K562 (cell line): ENCODE measurements around the gene TPD52L1. TPM values are rescaled to one million over a fixed set of nuclear protein-coding genes. Genes with fewer than 3 reads are reported as not detected.
A peak's percentile ranks its signal among the peaks of the same experiment; 100 is the strongest.

Experiments
- ATAC-seq: fragments of 200-7000 bp; cut with Tn5 transposase; 3 replicates; pipeline ENCODE4 v1.9.1; 2020; ENCODE audit warnings: moderate library complexity
- BruUV-seq: library from RNA; stranded (reverse); fragments of 400-500 nt; replicated peaks from 2 replicates; lab custom pipeline; 2021; lab: Mats Ljungman, UMichigan
- CTCF ChIA-PET: fragments of 300-600 bp; formaldehyde crosslinking; extraction: SDS; loops from one replicate; lab custom pipeline; 2021; ENCODE audit warnings: low intra/inter-chr PET ratio; lab: Yijun Ruan, JAX
- POLR2A ChIA-PET: fragments of 300-600, 350-650 bp; sonication (Branson Sonifier 250); formaldehyde crosslinking; extraction: SDS; loops from one replicate; lab custom pipeline; 2021; ENCODE audit warnings: antibody characterized with exemption, inconsistent platforms; lab: Yijun Ruan, JAX
- DNase-seq, 4 experiments: peaks; one replicate each; pipeline versions ENCODE4 v3.0.0 to v3.0.0-alpha.2; 2011 to 2018; ENCODE audit warnings: low spot score in 3 of 4, mixed read lengths in 3 of 4; ENCODE audit errors: extremely low read depth in 1 of 4
- FAIRE-seq: peaks from 2 replicates; lab custom pipeline; 2011; peaks lifted over from hg19 to GRCh38; lab: Jason Lieb, UNC
- H2AFZ ChIP-seq: 2 replicates; pipeline ENCODE4 v1.6.0; 2011; ENCODE audit warnings: low read depth, low read length, control low read depth, inconsistent platforms
- H3K27ac ChIP-seq: fragments of 200-600 bp; 3 replicates; pipeline ENCODE4 v1.8.0; 2011; ENCODE audit warnings: low read depth, mild to moderate bottlenecking, control low read depth, inconsistent platforms, low read length, moderate library complexity, mixed read lengths; ENCODE audit errors: extremely low read depth
- H3K27me3 ChIP-seq, 2 experiments: fragments of 300-600 bp in 1 of 2; 2 replicates in 1 of 2; 3 replicates in 1 of 2; pipeline versions ENCODE4 v1.6.0 to v1.8.0; 2011; ENCODE audit warnings: inconsistent platforms in 2 of 2, low read length in 2 of 2, mild to moderate bottlenecking in 1 of 2, mixed read lengths in 1 of 2, moderate library complexity in 1 of 2; ENCODE audit not compliant: control insufficient read depth in 2 of 2, insufficient read depth in 2 of 2
- H3K36me3 ChIP-seq: fragments of 300-600 bp; 3 replicates; pipeline ENCODE4 v1.8.0; 2011; ENCODE audit warnings: mild to moderate bottlenecking, low read length, inconsistent platforms; ENCODE audit not compliant: control insufficient read depth, insufficient read depth
- H3K4me1 ChIP-seq, 2 experiments: fragments of 200-600 bp in 1 of 2; replicated peaks in 1 of 2; 2 replicates in 1 of 2; 3 replicates in 1 of 2; pipeline versions ENCODE4 v1.5.1 to v1.8.0; 2011; ENCODE audit warnings: inconsistent platforms in 2 of 2, low read length in 2 of 2, mild to moderate bottlenecking in 1 of 2, mixed read lengths in 1 of 2, moderate library complexity in 1 of 2; ENCODE audit not compliant: control insufficient read depth in 2 of 2, insufficient read depth in 2 of 2
- H3K4me2 ChIP-seq: 2 replicates; pipeline ENCODE4 v1.6.1; 2011; ENCODE audit warnings: low read length, control low read depth, inconsistent platforms, mixed read lengths; ENCODE audit not compliant: insufficient read depth
- H3K4me3 ChIP-seq: fragments of 200-600 bp; sonication (generic), shearing (Covaris generic); 2 replicates; pipeline ENCODE4 v1.5.1; 2016; ENCODE audit warnings: control low read depth, inconsistent platforms
- H3K79me2 ChIP-seq: fragments of 200-600 bp; 3 replicates; pipeline ENCODE4 v1.8.0; 2011; ENCODE audit warnings: low read length, inconsistent platforms; ENCODE audit not compliant: control insufficient read depth, insufficient read depth
- H3K9ac ChIP-seq, 2 experiments: 2 replicates each; pipeline versions ENCODE4 v1.6.0 to v1.6.1; 2011; ENCODE audit warnings: low read depth in 2 of 2, low read length in 2 of 2, control low read depth in 1 of 2, inconsistent platforms in 1 of 2, mild to moderate bottlenecking in 1 of 2, mixed read lengths in 1 of 2; ENCODE audit not compliant: insufficient read depth in 1 of 2
- H3K9me1 ChIP-seq: one replicate; pipeline ENCODE4 v1.6.0; 2011; ENCODE audit warnings: inconsistent platforms, mild to moderate bottlenecking, low read length, moderate library complexity; ENCODE audit not compliant: control insufficient read depth, insufficient read depth
- H3K9me3 ChIP-seq: replicated peaks from 2 replicates; pipeline ENCODE4 v1.5.1; 2011; ENCODE audit warnings: low read depth, low read length, inconsistent platforms; ENCODE audit not compliant: control insufficient read depth, insufficient read depth
- H4K20me1 ChIP-seq: replicated peaks from 2 replicates; pipeline ENCODE4 v1.6.1; 2011; ENCODE audit warnings: low read length, inconsistent platforms, mixed read lengths; ENCODE audit not compliant: control insufficient read depth, insufficient read depth
- ATF3 ChIP-seq, 2 experiments: fragments of 450-650 bp in 1 of 2; sonication (generic) in 1 of 2; formaldehyde crosslinking in 1 of 2; IDR thresholded peaks in 1 of 2; conservative IDR thresholded peaks in 1 of 2; 2 replicates each; pipeline versions ENCODE4 v1.6.1 to v1.8.1; 2016 to 2023; ENCODE audit warnings: mild to moderate bottlenecking in 2 of 2, moderate library complexity in 2 of 2, inconsistent platforms in 1 of 2, missing genetic modification reagents in 1 of 2
- DMBX1 ChIP-seq: fragments of 250-450 bp; sonication (Bioruptor Pico); IDR thresholded peaks from 2 replicates; pipeline ENCODE4 v1.8.0; 2022; ENCODE audit warnings: inconsistent platforms, mild to moderate bottlenecking, moderate library complexity, borderline replicate concordance
- FOSL1 ChIP-seq: fragments of 200-800 bp; sonication (Bioruptor generic); conservative IDR thresholded peaks from 2 replicates; pipeline ENCODE4 v1.6.1; 2016; ENCODE audit warnings: missing genetic modification characterization, missing compliant biosample characterization
- JUND ChIP-seq, 2 experiments: IDR thresholded peaks; 2 replicates in 1 of 2; 3 replicates in 1 of 2; pipeline ENCODE4 v1.6.1; 2011; ENCODE audit warnings: borderline replicate concordance in 2 of 2, low read depth in 2 of 2, low read length in 2 of 2, improper control_type of control experiment in 1 of 2, missing biosample characterization in 1 of 2, missing genetic modification characterization in 1 of 2, missing genetic modification reagents in 1 of 2
- SRSF1 ChIP-seq: fragments of 200-400 bp; formaldehyde crosslinking; IDR thresholded peaks from 2 replicates; pipeline ENCODE4 v1.6.1; 2017; ENCODE audit warnings: mild to moderate bottlenecking, low read depth, low read length, moderate library complexity
- WGBS: fragments of 100-300 bp; shearing (Covaris generic); methylation state at CpG from one replicate; pipeline ENCODE4 v1.1.6; 2016; ENCODE audit warnings: low coverage, mixed read lengths; ENCODE audit not compliant: insufficient coverage; ENCODE audit errors: missing lambda C conversion rate; 5-methylcytosine and 5-hydroxymethylcytosine counted together
- in situ Hi-C: fragments of 300-500 bp; cut with MboI; formaldehyde crosslinking; loops from 4 replicates; pipeline ENCODE4 v1.15.0; 2018; ENCODE audit warnings: inconsistent platforms, mixed read lengths
- intact Hi-C: fragments of 100-400 bp; cut with micrococcal nuclease; formaldehyde crosslinking; loops from 2 replicates; pipeline ENCODE4 v1.14.2; 2022
- polyA plus RNA-seq, 8 experiments: library from polyadenylated mRNA; depleted of rRNA in 4 of 8; stranded (reverse) in 5 of 8; unstranded in 3 of 8; fragments of >200 nt; fragmentation: Nextera tagmentation in 2 of 8; fragmentation: Illumina TruSeq in 1 of 8; extraction: Ambion mirVana in 2 of 8; extraction: Trizol in 1 of 8; gene quantifications; 2 replicates each; pipeline versions ENCODE4 v1.2.1 to v1.2.3, GENCODE V29; 2011 to 2014; ENCODE audit warnings: inconsistent platforms in 1 of 8, missing spikeins in 1 of 8
- total RNA-seq, 7 experiments: library from RNA; depleted of rRNA in 6 of 7; stranded (reverse); fragments of >200 nt in 6 of 7; fragmentation: Illumina TruSeq in 2 of 7; extraction: Trizol in 2 of 7; gene quantifications; 2 replicates each; pipeline versions ENCODE4 v1.2.1 to v1.2.3, GENCODE V29; 2011 to 2021; ENCODE audit warnings: low replicate concordance in 1 of 7

TPD52L1 gene
- total and polyA plus RNA-seq, 9 of the 15 experiments (the other 6 are each of a cell fraction or from before 2014, with no cell fraction given): 12.9 to 149 (median 75.7) TPM

GRCh38 chr6:125258651-125259353, 105.2 kb downstream of the TPD52L1 start:
- BruUV-seq: no TSS peak
- in situ Hi-C loops: no loop called here
- no peak overlapping the region for H3K27ac ChIP-seq
- DNase-seq: no peak
- FAIRE-seq: no peak
- ATAC-seq: no peak
- no peaks in the 10 kb centered on the region for H3K9me1 ChIP-seq
- peaks cover 7% of the 10 kb centered on the region; the same call in 2 of the 3 replicates for H3K36me3 ChIP-seq
- H3K4me2 ChIP-seq: no peak overlapping the region
- H3K9ac ChIP-seq: no peak overlapping the region
- ChIA-PET POLR2A (interaction anchor here (1.9 kb wide), 1 partner anchor 21 kb away, joined by 6 read pairs; no protein-coding TSS in a partner anchor), CTCF (no interaction called here)
- no peak for TF ChIP-seq DMBX1 (CRISPR knock-in tag)
- no peaks in the 10 kb centered on the region for H3K9me3 ChIP-seq
- no peak overlapping the region for H3K4me3 ChIP-seq
- no peak overlapping the region for H2AFZ ChIP-seq
- 70% methylated on average over 2 of the region's 2 CpGs for WGBS
- H3K4me1 ChIP-seq: no peaks in the 10 kb centered on the region
- H4K20me1 ChIP-seq: no peaks in the 10 kb centered on the region
- intact Hi-C loops: no loop called here
- no peaks in the 10 kb centered on the region for H3K27me3 ChIP-seq
- H3K79me2 ChIP-seq: no peaks in the 10 kb centered on the region

GRCh38 chr6:125259354-125259736, 105.8 kb downstream of the TPD52L1 start:
- no peak overlapping the region for H3K27ac ChIP-seq
- H3K36me3 ChIP-seq: peaks cover 9% of the 10 kb centered on the region; the same call in 2 of the 3 replicates
- no peak overlapping the region for H3K9ac ChIP-seq
- no peak overlapping the region for H3K4me2 ChIP-seq
- ChIA-PET POLR2A (interaction anchor here (1.9 kb wide), 1 partner anchor 21 kb away, joined by 6 read pairs; no protein-coding TSS in a partner anchor), CTCF (no interaction called here)
- TF ChIP-seq JUND (IDR thresholded peaks at IDR 0.05; ENCODE audit: borderline replicate concordance, low read depth, low read length) (peak; percentile 31; the same call in 1 of the 2 replicates), JUND (tag; IDR thresholded peaks at IDR 0.05; ENCODE audit: borderline replicate concordance, low read depth, low read length) (peak; percentile 23; the same call in 1 of the 3 replicates), ATF3 (IDR thresholded peaks at IDR 0.05) (peak; percentile 39; the same call in 1 of the 2 replicates), ATF3 (CRISPR knock-in tag; conservative IDR thresholded peaks at IDR 0.05) (no peak), FOSL1 (peak; percentile 65), SRSF1 (no peak)
- H2AFZ ChIP-seq: no peak overlapping the region
- intact Hi-C loops (no loop called here), in situ Hi-C loops (no loop called here)
- no peaks in the 10 kb centered on the region for H3K27me3 ChIP-seq
- FAIRE-seq (no peak), DNase-seq (no peak), ATAC-seq (no peak)
- no peaks in the 10 kb centered on the region for H3K9me1 ChIP-seq
- no peaks in the 10 kb centered on the region for H3K4me1 ChIP-seq
- WGBS: 40% methylated on average over 2 of the region's 2 CpGs
- no peaks in the 10 kb centered on the region for H4K20me1 ChIP-seq
- no peaks in the 10 kb centered on the region for H3K79me2 ChIP-seq
- H3K9me3 ChIP-seq: no peaks in the 10 kb centered on the region
- BruUV-seq: no TSS peak
- no peak overlapping the region for H3K4me3 ChIP-seq
